ES-I3 (cell line): ENCODE results near the gene CYP8B1.
"Not testable (repeated sequence)": the region's sequence is repeated elsewhere in the genome, so short reads cannot be mapped to it uniquely, and the experiment has no call there.

Experiments used
- H3K36me3 ChIP-seq: 2 replicates; pipeline ENCODE4 v1.6.1; 2013; ENCODE audit warnings: mild to moderate bottlenecking, low read length, control low read depth, moderate library complexity; ENCODE audit not compliant: insufficient read depth
- H3K4me1 ChIP-seq: 2 replicates; pipeline ENCODE4 v1.6.1; 2013; ENCODE audit warnings: mild to moderate bottlenecking, control low read depth, low read length; ENCODE audit not compliant: insufficient read depth
- H3K9ac ChIP-seq: 2 replicates; pipeline ENCODE4 v1.6.1; 2013; ENCODE audit warnings: low read depth, mild to moderate bottlenecking, low read length, moderate library complexity
- H3K9me3 ChIP-seq: 2 replicates; pipeline ENCODE4 v1.6.1; 2013; ENCODE audit warnings: mild to moderate bottlenecking, low read length, moderate library complexity; ENCODE audit not compliant: control insufficient read depth, insufficient read depth

CYP8B1 gene

DNA sequence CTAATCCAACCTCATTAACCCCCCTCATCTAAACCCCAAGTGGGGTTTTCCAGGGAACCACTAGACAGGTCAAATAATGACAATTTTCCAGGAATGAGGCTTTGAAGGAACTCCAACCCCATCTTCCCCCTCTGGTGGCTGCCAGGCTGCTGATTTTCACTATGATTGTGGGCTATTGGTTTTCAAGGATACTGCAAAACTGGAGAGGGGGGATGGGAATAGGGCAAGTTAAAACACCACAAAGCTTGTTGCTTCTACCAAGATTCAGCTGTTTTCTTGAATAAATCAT, 19.8 kb upstream of the CYP8B1 start:
- no peak overlapping the region for H3K9ac ChIP-seq
- no peaks in the 10 kb centered on the region for H3K36me3 ChIP-seq
- no peaks in the 10 kb centered on the region for H3K9me3 ChIP-seq
- peaks cover 19% of the 10 kb centered on the region for H3K4me1 ChIP-seq

DNA sequence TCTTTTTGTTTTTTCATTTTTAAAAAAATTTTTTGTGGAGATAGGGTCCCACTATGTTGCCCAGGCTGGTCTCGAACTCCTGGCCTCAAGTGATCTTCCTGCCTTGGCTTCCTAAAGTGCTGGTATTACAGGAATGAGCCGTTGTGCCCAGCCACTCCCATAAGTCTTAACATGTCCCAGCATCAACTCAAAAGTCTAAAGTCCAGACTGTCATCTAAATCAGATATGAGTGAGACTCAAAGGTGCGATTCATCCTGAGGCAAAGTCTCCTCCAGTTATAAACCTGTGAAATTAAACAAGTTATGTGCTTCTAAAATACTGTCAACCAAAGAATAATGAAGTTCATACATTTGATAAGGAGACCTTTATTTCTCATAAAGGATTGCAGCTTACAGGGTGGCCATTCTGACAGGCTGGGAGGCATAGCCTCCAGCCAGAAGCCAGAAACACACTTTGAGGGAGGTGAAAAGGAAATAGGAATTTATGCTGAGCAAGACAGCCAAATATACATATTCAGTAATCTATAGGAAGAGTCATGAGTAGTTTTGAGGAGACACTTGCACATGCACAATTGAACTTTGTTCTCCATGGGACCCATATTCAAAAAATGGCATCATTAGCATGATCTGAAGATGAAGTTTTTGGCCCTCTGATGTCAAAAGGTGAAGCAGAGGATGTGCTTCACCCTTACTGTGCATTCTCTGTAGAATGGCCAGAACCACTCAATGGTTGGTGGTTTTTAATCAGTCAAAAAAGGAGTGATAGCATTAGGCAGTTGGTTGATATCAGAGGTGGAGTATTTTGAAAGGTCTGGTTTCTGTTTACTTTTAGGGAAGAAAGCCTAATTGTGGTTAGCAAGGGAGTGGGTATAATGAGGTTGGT, 19.3 kb upstream of the CYP8B1 start:
- Histone ChIP-seq H3K4me1 (peaks cover 24% of the 10 kb centered on the region), H3K36me3 (no peaks in the 10 kb centered on the region), H3K9ac (no peak overlapping the region), H3K9me3 (no peaks in the 10 kb centered on the region)

DNA sequence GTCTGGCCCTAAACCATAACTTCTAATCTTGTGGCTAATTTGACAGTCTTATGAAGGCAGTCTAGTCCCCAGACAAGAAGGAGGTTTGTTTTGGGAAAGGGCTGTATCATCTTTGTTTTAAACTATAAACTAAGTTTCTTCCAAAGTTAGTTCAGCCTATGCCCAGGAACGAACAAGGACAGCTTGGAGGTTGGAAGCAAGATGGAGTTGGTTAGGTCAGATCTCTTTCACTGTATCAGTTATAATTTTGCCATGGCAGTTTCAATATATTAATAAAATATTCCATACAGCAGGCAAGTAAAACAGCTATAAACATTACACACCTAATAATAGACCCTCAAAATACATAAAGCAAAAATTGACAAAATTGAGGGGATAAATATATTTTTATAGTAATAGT, 17.1 kb upstream of the CYP8B1 start:
- Histone ChIP-seq H3K4me1 (peaks cover 24% of the 10 kb centered on the region), H3K9me3 (no peaks in the 10 kb centered on the region), H3K9ac (no peak overlapping the region), H3K36me3 (no peaks in the 10 kb centered on the region)

DNA sequence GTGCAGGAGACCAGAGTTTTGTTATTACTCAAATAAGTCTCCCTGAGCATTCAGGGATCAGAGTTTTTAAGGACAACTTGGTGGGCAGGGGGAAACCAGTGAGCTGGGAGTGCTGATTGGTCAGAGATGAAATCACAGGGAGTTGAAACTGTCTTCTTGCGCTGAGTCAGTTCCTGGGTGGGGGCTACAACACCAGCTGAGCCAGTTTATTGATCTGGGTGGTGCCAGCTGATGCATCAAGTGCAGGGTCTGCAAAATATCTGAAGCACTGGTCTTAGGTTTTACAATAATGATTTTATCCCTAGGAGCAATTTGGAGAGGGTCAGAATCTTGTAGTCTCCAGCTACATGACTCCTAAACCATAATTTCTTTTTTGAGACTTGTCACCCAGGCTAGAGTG, 16.5 kb upstream of the CYP8B1 start:
- Histone ChIP-seq H3K9me3 (no peaks in the 10 kb centered on the region), H3K9ac (no peak overlapping the region), H3K4me1 (peaks cover 24% of the 10 kb centered on the region)

DNA sequence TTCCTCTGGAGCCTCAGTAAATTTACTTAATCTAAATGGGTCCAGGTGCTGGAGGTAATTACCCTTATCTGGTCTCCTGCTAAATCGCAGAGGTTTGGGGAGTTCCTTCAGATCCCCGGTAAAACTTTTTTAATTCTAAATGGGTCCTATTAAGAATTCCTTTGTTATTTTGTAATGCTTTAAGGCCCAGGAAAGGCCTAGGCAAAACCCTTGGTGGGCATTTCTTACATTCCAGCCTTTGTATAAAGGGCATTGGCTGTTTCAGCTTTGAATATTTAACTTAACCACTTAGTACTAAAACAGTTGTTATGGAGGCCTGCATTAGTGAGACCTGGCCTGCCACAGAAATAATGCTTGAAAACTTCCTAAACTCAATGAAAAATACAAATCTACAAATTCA, 15.4 kb upstream of the CYP8B1 start:
- Histone ChIP-seq H3K36me3 (no peaks in the 10 kb centered on the region), H3K9ac (no peak overlapping the region), H3K9me3 (no peaks in the 10 kb centered on the region), H3K4me1 (peaks cover 34% of the 10 kb centered on the region)

More for the DNA sequence above, 16.5 kb upstream of the CYP8B1 start:
- H3K36me3 ChIP-seq, result no peaks in the 10 kb centered on the region

DNA sequence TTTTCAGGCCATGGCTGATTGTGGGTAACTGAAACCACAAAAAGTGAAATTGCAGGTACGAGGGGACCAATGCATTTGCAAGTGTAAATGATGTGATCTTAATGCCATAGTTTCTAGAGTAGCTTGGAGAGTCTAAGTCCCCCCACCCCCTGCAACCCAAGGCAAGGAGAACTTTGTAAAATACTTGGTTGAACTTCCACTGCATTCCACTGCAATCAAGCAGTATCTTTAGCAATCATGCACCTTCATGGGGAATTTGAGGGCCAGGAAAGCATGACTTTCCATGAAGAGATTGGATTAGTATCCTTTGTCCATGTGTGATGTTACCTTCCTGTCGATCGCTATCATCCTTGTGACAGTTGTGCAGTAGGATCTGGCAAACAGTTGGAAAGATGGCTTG, 11.4 kb upstream of the CYP8B1 start:
- peaks cover 31% of the 10 kb centered on the region for H3K4me1 ChIP-seq
- H3K9me3 ChIP-seq, result no peaks in the 10 kb centered on the region
- no peaks in the 10 kb centered on the region for H3K36me3 ChIP-seq
- no peak overlapping the region for H3K9ac ChIP-seq

DNA sequence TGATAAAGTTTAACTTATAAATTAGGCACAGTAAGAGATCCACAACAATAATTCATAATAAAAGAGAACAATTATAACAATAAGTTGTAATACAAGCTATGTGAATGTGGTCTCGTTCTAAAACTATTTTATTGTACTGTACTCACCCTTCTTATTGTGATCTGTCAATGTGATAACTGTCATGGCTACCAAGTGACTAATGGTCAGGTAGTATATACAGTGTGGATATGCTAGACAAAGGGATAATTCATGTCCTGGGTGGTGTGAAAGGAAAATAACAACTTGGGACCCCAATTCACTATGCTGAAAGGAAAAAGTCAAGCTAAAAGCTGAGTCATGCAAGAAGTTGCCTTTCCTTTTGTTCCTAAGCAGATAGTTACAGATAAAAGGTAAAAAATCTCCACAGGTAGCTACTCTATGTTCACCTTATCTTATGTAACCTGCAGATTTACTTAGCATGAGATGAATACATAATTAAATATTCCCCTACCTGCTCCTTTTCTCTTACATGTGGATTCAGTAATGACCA, 10.7 kb upstream of the CYP8B1 start:
- peaks cover 26% of the 10 kb centered on the region for H3K4me1 ChIP-seq
- H3K9ac ChIP-seq, result no peak overlapping the region
- H3K36me3 ChIP-seq, result no peaks in the 10 kb centered on the region
- no peaks in the 10 kb centered on the region for H3K9me3 ChIP-seq

DNA sequence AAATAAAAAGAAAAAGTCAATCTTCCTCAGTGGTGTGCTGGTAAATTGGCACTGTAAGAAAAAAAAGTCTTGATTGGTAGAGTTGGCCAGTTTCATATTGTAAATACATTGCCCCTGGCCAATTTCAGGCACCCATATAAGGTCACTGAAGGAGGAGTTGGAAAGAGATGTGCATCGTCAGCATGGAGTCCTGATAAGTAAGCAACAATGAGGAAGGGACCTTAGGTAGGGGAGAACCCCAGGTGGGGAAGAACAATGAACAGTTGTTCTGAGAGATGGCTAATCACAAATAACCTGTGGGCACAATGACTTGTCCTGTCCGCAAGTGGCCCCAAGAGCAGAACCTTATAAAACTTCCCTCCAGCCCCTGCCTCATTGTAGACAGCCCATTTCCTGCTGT, 8.6 kb upstream of the CYP8B1 start:
- Histone ChIP-seq H3K4me1 (peaks cover 17% of the 10 kb centered on the region), H3K9me3 (no peaks in the 10 kb centered on the region), H3K9ac (no peak overlapping the region), H3K36me3 (no peaks in the 10 kb centered on the region)

DNA sequence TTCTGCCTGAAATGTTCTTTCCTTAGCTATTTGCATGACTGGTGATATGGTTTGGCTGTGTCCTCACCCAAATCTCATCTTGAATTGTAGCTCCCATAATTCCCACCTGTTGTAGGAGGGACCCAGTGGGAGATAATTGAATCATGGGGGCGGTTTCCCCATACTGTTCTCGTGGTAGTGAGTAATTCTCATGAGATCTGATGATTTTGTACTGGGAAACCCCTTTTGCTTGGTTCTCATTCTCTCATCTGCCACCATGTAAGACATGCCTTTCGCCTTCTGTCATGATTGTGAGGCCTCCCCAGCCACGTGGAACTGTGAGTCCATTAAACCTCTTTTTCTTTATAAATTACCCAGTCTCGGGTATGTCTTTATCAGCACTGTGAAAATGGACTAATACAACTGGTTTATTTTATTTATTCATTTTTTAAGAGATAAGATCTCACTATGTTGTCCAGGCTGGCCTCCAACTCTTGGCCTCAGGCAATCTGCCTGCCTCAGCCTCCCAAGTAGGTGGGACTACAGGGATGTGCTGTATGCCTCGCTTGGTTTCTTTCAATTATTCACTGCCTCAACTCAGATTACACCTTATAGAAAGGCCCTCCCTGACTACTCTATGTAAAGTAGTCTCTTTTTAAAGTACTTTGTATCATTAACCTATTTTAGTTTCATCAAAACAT, 7.7 kb upstream of the CYP8B1 start:
- not testable (repeated sequence) for H3K9ac ChIP-seq, H3K9me3 ChIP-seq, H3K36me3 ChIP-seq
- H3K4me1 ChIP-seq, result peaks cover 17% of the 10 kb centered on the region

DNA sequence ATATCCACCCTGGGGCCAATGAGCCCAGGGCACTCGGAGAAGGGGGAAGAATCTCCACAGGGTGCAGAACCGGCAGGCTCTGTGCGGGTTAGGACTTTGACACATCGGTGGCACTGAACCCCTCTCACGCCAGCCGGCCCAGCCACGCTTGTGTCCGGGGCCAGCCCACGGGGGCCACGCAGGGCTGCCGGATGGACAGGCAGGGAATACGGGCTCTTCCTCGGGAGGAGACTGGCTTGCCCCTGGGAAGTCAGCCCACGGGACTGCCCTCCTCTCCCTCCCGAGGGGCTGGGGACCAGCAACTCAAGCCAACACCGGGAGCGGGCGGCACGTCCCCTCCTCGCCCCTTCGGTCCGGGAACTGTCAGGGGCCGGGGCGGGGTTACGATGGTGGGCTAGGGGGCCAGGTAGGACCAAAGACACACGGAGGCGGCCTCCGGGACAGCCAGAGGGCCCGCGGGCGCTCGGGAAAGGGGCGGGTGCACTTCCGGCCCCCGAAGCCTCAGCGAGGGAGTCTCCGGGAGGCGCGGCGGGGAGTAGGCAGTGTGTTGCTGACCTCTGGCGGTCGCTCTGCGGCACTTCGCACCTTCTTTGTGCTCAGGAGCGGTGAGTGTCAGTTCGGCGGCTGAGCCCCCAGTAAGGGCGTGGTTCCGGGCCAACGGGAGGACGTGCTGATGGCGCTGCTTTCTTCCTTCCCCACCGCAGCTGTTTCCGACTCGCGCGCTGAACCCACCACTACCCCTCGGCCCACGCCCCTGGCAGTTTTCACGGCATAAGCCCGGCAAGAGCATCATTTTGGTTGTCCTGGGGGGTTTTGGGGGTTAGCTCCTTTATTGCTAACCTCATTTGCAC, 5.1 kb upstream of the CYP8B1 start:
- no peaks in the 10 kb centered on the region for H3K9me3 ChIP-seq
- H3K36me3 ChIP-seq, result no peaks in the 10 kb centered on the region
- peak overlapping the region; percentile 61 for H3K9ac ChIP-seq
- H3K4me1 ChIP-seq, result peaks cover 5% of the 10 kb centered on the region; the same call in 1 of the 2 replicates

DNA sequence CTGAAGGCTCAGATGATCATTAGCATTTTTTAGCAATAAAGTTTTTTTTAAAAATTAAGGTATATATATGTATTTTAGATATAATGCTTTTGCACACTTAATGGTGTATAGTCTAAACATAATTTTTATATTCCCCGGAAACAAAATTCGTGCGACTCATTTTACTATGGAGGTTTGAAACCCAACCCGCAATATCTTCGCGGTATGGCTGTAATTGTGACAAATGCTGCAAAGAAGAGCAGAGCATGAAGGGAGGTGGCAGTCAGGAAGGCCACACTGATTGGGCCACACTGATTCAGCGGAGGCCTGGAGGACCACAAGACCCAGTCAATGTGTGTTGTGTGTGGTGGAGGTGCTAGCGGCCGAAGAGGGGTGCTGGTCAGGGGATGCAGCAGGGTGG, 4.5 kb upstream of the CYP8B1 start:
- peaks cover 4% of the 10 kb centered on the region; the same call in 1 of the 2 replicates for H3K4me1 ChIP-seq
- peak overlapping the region; percentile 47; the same call in 1 of the 2 replicates for H3K9ac ChIP-seq
- no peaks in the 10 kb centered on the region for H3K36me3 ChIP-seq

DNA sequence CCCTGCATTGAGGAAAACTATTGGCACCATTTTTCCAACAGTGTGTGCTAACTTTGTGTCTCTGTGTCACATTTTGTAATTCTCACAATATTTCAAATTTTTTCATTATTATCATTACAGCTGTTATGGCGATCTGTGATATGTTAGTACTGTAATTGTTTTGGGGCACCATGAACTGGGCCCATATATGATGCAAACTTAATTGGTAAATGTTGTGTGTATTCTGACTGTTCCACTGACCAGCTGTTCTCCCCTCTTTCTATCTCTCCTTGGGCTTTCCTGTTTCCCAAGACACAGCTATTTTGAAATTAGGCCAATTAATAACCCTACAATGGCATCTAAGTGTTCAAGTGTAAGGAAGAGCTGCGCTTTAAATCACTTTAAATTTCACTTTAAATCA, 2.2 kb upstream of the CYP8B1 start:
- Histone ChIP-seq H3K9me3 (no peaks in the 10 kb centered on the region), H3K4me1 (peaks cover 4% of the 10 kb centered on the region; the same call in 1 of the 2 replicates), H3K9ac (no peak overlapping the region)

More for the DNA sequence above, 4.5 kb upstream of the CYP8B1 start:
- no peaks in the 10 kb centered on the region for H3K9me3 ChIP-seq

DNA sequence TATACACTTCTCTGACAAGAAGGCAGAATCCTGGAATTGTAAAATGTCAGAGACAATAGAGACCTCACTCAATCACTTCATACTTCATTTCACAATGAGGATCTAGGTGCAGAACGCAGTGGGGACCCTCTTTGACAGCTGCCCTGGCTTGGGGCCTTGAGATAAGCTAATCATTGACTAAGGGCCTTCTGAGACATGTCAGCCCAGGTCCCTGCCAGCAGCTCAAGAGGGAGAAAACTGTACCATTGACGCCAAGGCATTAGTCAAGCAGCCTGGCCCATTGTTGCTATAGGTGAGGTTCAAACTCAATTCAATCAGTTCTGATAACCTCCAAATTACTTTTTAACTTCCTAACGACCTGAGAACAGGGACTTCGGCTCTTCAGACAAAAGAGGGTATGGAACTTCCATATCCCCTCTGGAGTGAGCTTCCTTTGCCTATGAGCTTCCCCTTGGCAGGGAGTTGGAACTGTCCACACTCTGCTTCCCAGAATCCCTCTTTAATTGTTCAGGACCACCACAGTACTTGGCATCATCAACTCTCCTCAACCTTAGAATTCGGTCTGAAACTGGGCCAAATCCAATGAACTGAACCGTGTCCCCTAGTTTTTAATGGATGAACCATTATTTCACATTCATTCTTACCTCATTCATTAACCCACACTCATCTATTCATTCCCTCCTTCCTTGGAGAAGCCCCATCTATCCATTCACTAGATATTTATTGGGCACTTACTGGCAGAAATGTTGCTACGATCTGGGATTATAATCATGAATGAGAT, 1.5 kb upstream of the CYP8B1 start:
- H3K9me3 ChIP-seq, result no peaks in the 10 kb centered on the region
- no peaks in the 10 kb centered on the region for H3K36me3 ChIP-seq
- H3K4me1 ChIP-seq, result peaks cover 4% of the 10 kb centered on the region; the same call in 1 of the 2 replicates
- no peak overlapping the region for H3K9ac ChIP-seq

More for the DNA sequence above, 2.2 kb upstream of the CYP8B1 start:
- H3K36me3 ChIP-seq, result no peaks in the 10 kb centered on the region
